Activated naive CD8-positive, alpha-beta T cell treated with anti-CD3 and anti-CD28 coated beads, Interleukin-2, amount 50 U/mL, for 24 hours (primary cell): ENCODE measurements around the gene SYVN1.

Experiments
- ATAC-seq: fragments of 150-1000 bp; cut with Tn5 transposase; one replicate; pipeline ENCODE4 v1.10.0; 2021
- DNase-seq: peaks from one replicate; pipeline ENCODE4 v3.0.0; 2021
- H3K27ac Mint-ChIP-seq: one replicate; pipeline ENCODE4 v1.8.0; 2021; ENCODE audit warnings: mild to moderate bottlenecking, mixed read lengths
- H3K27me3 Mint-ChIP-seq: one replicate; pipeline ENCODE4 v1.8.0; 2021; ENCODE audit warnings: mixed read lengths
- H3K36me3 Mint-ChIP-seq: one replicate; pipeline ENCODE4 v1.8.0; 2021; ENCODE audit warnings: low read depth, mixed read lengths
- H3K4me1 Mint-ChIP-seq: one replicate; pipeline ENCODE4 v1.8.0; 2021; ENCODE audit warnings: mixed read lengths
- H3K4me3 Mint-ChIP-seq: one replicate; pipeline ENCODE4 v1.8.0; 2021; ENCODE audit warnings: mild to moderate bottlenecking, moderate library complexity, mixed read lengths
- H3K9me3 Mint-ChIP-seq: one replicate; pipeline ENCODE4 v1.8.0; 2021; ENCODE audit warnings: mixed read lengths

SYVN1 gene

GRCh38 chr11:65114538-65115171 is 19.7 kb downstream of the SYVN1 start:
- Mint-ChIP-seq H3K9me3 (no peaks in the 10 kb centered on the region), H3K4me1 (peaks cover 70% of the 10 kb centered on the region), H3K27me3 (no peaks in the 10 kb centered on the region), H3K4me3 (peak overlapping the region; percentile 79), H3K36me3 (peaks cover 29% of the 10 kb centered on the region), H3K27ac (no peak overlapping the region)
- DNase-seq (no peak), ATAC-seq (no peak)

DNA sequence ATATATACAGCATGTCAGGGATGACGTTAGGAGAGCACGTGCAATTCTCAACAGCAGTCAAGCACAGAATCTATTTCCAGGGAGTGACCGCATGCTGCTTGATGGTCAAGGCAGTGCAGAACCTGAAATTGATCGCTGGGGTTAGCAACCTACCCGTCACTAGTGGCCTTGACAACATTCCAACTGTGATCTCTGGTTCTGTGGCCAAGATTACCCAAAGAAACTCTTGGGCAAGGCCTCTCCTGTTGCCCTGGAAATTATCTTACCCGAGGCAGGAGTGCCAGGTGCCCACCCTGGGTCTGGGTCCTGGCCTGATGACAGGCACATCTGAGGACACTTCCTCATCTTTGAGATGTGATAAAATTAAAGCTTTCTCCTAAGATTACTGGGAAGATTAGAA is 20.5 kb downstream of the SYVN1 start:
- DNase-seq (no peak), ATAC-seq (no peak)
- peaks cover 62% of the 10 kb centered on the region for H3K4me1 Mint-ChIP-seq
- H3K4me3 Mint-ChIP-seq, result peak overlapping the region; percentile 79
- H3K27me3 Mint-ChIP-seq, result no peaks in the 10 kb centered on the region
- H3K9me3 Mint-ChIP-seq, result no peaks in the 10 kb centered on the region
- H3K36me3 Mint-ChIP-seq, result peaks cover 23% of the 10 kb centered on the region
- no peak overlapping the region for H3K27ac Mint-ChIP-seq

DNA sequence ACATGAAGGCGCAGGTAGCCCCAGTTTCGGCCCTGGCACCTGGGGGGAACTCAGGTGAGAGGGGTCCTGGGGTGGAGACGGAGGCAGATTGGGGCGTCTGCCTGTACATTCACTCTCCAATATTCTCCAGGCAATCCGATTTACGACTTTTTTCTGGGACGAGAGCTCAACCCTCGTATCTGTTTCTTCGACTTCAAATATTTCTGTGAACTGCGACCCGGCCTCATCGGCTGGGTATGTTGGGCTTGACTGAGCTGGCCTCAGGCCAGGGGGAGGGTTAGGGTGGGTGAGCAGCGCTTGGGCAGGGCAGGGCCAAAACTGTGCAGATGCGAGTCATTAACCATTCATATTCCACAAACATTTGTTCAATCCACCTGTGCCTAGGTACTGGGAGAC is 21.0 kb downstream of the SYVN1 start:
- Mint-ChIP-seq H3K4me1 (peaks cover 57% of the 10 kb centered on the region), H3K9me3 (no peaks in the 10 kb centered on the region), H3K36me3 (peaks cover 18% of the 10 kb centered on the region), H3K27me3 (no peaks in the 10 kb centered on the region), H3K4me3 (peak overlapping the region; percentile 79), H3K27ac (peak overlapping the region; percentile 67)
- ATAC-seq, result no peak
- no peak for DNase-seq

GRCh38 chr11:65112546-65113360 is 21.6 kb downstream of the SYVN1 start:
- peak overlapping the region; percentile 79 for H3K4me3 Mint-ChIP-seq
- H3K36me3 Mint-ChIP-seq, result peaks cover 15% of the 10 kb centered on the region
- no peaks in the 10 kb centered on the region for H3K27me3 Mint-ChIP-seq
- DNase-seq (peak; percentile 82), ATAC-seq (peak; percentile 36)
- H3K27ac Mint-ChIP-seq, result peak overlapping the region; percentile 67
- peaks cover 52% of the 10 kb centered on the region for H3K4me1 Mint-ChIP-seq
- no peaks in the 10 kb centered on the region for H3K9me3 Mint-ChIP-seq

DNA sequence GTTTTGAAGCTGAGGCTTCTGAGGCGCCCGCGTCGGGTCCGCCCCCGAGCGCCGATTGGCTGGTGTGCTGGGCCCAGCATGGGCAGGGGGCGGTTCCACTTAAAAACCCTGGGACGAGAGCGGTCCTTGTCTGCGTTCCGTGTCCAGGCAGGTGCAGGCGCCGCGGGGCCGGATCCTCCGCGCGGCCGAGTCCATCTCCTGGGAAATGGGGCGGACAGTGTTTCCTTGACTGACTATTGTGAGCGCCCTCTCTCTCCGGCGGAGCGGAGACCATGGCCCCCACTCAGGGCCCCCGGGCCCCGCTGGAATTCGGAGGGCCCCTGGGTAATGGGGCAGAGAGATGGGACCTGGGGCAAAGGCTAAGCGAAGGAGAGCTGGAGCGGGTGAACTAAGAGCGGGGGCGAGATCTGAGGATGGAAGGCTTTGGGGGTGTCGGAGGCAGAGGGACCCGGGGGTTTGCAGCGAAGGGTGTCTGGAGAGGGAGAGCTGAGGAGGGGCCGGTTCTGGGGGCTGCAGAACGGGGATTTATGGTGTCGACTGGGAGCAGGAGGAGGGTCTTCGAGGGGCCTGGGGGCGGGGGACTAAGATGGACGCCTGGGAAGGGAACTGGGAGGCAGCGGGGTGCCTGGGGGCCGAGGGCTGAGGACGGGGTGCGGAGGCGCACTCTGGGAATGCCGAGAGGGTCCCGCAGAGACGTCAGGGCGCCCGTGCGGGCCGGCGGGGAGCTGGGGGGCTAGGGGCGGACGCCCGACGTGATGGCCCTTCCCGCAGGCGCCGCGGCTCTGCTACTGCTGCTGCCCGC is 22.4 kb downstream of the SYVN1 start, which contains the start of gene TM7SF2:
TSS of gene TM7SF2 (plus strand) at position 129 of the 802 bp plus-strand sequence. CDS start at position 273, 144 bp downstream.
- ATAC-seq, result peak; percentile 72
- Mint-ChIP-seq H3K36me3 (peaks cover 12% of the 10 kb centered on the region), H3K27me3 (no peaks in the 10 kb centered on the region), H3K9me3 (no peaks in the 10 kb centered on the region), H3K4me1 (peaks cover 48% of the 10 kb centered on the region), H3K27ac (peak within 1 kb of the TSS; percentile 81), H3K4me3 (peak within 1 kb of the TSS; percentile 79)
- DNase-seq, result peak; percentile 97

- Mint-ChIP-seq H3K36me3 (peaks cover 10% of the 10 kb centered on the region), H3K27me3 (no peaks in the 10 kb centered on the region), H3K9me3 (no peaks in the 10 kb centered on the region), H3K27ac (no peak overlapping the region), H3K4me1 (peaks cover 44% of the 10 kb centered on the region), H3K4me3 (peak overlapping the region; percentile 79)
- no peak for ATAC-seq
- DNase-seq, result no peak
Observed at GRCh38 chr11:65111159-65111743, 23.1 kb downstream of the SYVN1 start.

DNA sequence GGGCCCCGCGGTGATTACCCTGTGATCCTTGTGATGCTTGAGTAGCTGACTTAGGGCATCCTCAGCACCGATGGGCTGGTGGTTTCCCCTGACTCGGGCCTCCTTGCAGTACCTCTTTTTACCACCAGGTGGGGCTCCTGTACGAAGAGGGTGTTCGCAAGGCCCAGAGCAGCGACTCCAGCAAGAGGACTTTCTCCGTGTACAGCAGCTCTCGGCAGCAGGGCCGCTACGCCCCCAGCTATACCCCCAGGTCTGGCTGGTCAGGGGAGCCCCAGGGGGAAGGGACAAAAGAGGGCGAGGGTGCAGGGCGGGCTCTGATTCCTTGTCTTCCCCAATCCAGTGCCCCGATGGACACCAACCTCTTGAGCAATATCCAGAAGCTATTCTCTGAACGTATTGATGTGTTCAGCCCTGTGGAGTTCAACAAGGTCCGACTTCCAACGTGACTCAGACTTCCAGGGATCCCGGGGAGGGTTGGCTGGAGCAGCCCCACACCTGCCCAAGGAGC is 23.9 kb downstream of the SYVN1 start:
- peaks cover 9% of the 10 kb centered on the region for H3K36me3 Mint-ChIP-seq
- no peak overlapping the region for H3K27ac Mint-ChIP-seq
- H3K4me3 Mint-ChIP-seq, result no peak overlapping the region
- no peaks in the 10 kb centered on the region for H3K27me3 Mint-ChIP-seq
- DNase-seq, result peak; percentile 98
- H3K9me3 Mint-ChIP-seq, result no peaks in the 10 kb centered on the region
- H3K4me1 Mint-ChIP-seq, result peaks cover 36% of the 10 kb centered on the region
- ATAC-seq, result peak; percentile 52

- no peaks in the 10 kb centered on the region for H3K9me3 Mint-ChIP-seq
Observed at GRCh38 chr11:65109231-65110198, 24.8 kb downstream of the SYVN1 start.

GRCh38 chr11:65108469-65109123 is 25.7 kb downstream of the SYVN1 start:
- H3K9me3 Mint-ChIP-seq, result no peaks in the 10 kb centered on the region
- H3K4me1 Mint-ChIP-seq, result peaks cover 26% of the 10 kb centered on the region
- no peak overlapping the region for H3K4me3 Mint-ChIP-seq
- H3K27ac Mint-ChIP-seq, result no peak overlapping the region
- no peaks in the 10 kb centered on the region for H3K27me3 Mint-ChIP-seq
- H3K36me3 Mint-ChIP-seq, result peaks cover 11% of the 10 kb centered on the region
- DNase-seq (no peak), ATAC-seq (no peak)

More at GRCh38 chr11:65109231-65110198, 24.8 kb downstream of the SYVN1 start:
- DNase-seq (no peak), ATAC-seq (no peak)
- Mint-ChIP-seq H3K4me3 (no peak overlapping the region), H3K27me3 (no peaks in the 10 kb centered on the region), H3K4me1 (peaks cover 34% of the 10 kb centered on the region), H3K36me3 (peaks cover 10% of the 10 kb centered on the region), H3K27ac (no peak overlapping the region)

DNA sequence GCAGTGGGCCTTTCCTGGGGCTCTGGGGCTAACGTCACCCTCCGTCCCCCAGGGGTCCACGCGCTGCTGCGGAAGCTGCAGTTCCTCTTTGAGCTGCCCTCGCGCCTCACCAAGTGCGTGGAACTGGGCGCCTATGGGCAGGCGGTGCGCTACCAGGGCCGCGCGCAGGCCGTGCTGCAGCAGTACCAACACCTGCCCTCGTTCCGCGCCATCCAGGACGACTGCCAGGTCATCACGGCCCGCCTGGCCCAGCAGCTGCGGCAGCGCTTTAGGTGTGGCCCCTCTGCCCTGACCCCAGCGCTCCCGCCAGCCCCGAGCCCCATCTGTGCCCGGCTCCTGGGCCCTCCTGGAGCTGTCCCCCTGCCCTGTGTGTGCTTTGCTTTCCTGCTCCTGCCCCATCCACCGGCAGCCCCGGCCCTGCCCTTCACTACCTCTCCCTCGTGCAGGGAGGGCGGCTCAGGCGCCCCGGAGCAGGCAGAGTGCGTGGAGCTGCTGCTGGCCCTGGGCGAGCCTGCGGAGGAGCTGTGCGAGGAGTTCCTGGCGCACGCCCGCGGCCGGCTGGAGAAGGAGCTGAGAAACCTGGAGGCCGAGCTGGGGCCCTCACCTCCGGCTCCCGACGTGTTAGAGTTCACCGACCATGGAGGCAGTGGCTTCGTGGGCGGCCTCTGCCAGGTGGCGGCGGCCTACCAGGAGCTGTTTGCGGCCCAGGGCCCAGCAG is 26.4 kb downstream of the SYVN1 start:
- DNase-seq, result no peak
- Mint-ChIP-seq H3K27ac (no peak overlapping the region), H3K4me1 (peaks cover 19% of the 10 kb centered on the region), H3K4me3 (no peak overlapping the region), H3K36me3 (peaks cover 11% of the 10 kb centered on the region), H3K9me3 (no peaks in the 10 kb centered on the region), H3K27me3 (no peaks in the 10 kb centered on the region)
- ATAC-seq, result no peak

- H3K27ac Mint-ChIP-seq, result no peak overlapping the region
- DNase-seq, result no peak
- H3K9me3 Mint-ChIP-seq, result no peaks in the 10 kb centered on the region
- H3K36me3 Mint-ChIP-seq, result peaks cover 11% of the 10 kb centered on the region
- peaks cover 17% of the 10 kb centered on the region for H3K4me1 Mint-ChIP-seq
- no peaks in the 10 kb centered on the region for H3K27me3 Mint-ChIP-seq
- no peak for ATAC-seq
- H3K4me3 Mint-ChIP-seq, result no peak overlapping the region
Observed at GRCh38 chr11:65107078-65107477, 27.2 kb downstream of the SYVN1 start.

DNA sequence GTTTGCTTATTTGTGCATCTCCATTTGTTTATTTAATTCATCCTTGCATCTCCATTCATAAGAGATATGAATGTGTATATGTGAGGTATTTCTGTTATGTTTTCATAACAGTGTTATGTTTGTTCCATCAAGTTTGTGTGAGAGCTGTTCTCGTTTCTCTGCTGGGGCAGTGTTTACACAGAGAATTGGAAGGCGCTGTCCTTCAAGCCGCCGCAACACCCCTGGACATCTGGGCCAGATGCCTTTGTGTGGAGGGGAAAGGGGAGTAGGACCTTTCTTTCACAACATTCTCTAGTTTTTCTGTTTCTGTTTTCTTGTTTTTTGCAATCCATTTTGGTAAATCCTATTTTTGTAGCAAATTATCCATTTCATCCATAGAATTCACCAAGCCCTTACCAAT is 29.7 kb downstream of the SYVN1 start:
- ATAC-seq (no peak), DNase-seq (no peak)
- H3K4me3 Mint-ChIP-seq, result no peak overlapping the region
- H3K27ac Mint-ChIP-seq, result no peak overlapping the region
- peaks cover 14% of the 10 kb centered on the region for H3K36me3 Mint-ChIP-seq
- no peaks in the 10 kb centered on the region for H3K9me3 Mint-ChIP-seq
- H3K27me3 Mint-ChIP-seq, result no peaks in the 10 kb centered on the region
- H3K4me1 Mint-ChIP-seq, result no peaks in the 10 kb centered on the region
